ENCODE results near the gene KRTAP10-3.
"Not testable (repeated sequence)": the region's sequence is repeated elsewhere in the genome, so short reads cannot be mapped to it uniquely, and the experiment has no call there.

GRCh38 chr21:44550285-44550684, 8.3 kb downstream of the KRTAP10-3 start:
- not testable (repeated sequence) for TF ChIP-seq POLR2A, CTCF (IDR thresholded peaks at IDR 0.05)
